ENCODE data around the gene NOM1. TPM values are rescaled to one million over a fixed set of nuclear protein-coding genes. Genes with fewer than 3 reads are reported as not detected.
A peak's percentile ranks its signal among the peaks of the same experiment; 100 is the strongest.

The NOM1 gene
- total RNA-seq, 4 donors from 2014 or later, result 18.8 to 51.5 (median 31.8) TPM

GRCh38 chr7:157001920-157002818, 52.7 kb downstream of the NOM1 start:
- Histone ChIP-seq H3K27me3 (peaks cover 94% of the 10 kb centered on the region), H3K4me1 (peaks cover 53% of the 10 kb centered on the region), H3K36me3 (no peaks in the 10 kb centered on the region), H3K4me3 (no peak overlapping the region), H3K9me3 (no peaks in the 10 kb centered on the region), H3K27ac (no peak overlapping the region)
- DNase-seq (ENCODE audit: low spot score in 2 of 2), result peak in 1 of 2 donors; percentile 65
- 10% methylated on average over 19 of the region's 32 CpGs for WGBS
- TF ChIP-seq EP300 (IDR thresholded peaks at IDR 0.05) (no peak), POLR2A (IDR thresholded peaks at IDR 0.05) (no peak), CTCF (IDR thresholded peaks at IDR 0.05) (no peak), POLR2AphosphoS5 (IDR thresholded peaks at IDR 0.05) (no peak)

DNA sequence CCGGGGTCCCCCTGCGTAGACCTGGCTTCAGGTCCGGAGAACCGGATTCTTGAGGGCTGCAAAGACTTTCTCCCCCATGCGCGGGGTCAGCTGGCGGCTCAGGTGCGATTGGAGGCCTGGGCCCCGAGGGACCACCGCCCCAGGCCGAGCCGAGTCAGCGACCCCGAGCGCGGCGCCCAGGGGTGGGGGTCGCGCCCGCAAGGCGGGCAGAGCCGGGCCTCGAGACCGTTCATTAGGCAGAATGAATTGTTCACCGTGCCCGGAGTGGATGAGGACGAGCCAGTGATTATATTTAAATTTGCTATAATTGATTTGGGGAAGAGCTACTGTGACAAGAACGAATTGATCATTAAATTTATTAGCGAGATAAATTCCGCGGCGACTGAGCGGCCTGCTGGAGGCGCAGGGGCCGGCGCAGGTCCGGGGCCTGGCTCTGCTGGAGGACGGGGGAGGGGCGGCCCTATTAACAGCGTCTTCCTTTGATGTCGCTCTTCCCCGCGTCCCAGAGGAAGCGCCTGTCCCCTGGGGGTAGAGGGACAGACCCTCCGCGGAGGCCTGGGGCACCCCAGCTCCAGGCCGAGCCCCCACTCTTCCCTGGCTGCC, 53.4 kb downstream of the NOM1 start:
- peak in 1 of 2 donors; percentile 59 for DNase-seq (ENCODE audit: low spot score in 2 of 2)

GRCh38 chr7:157003445-157003755, 53.9 kb downstream of the NOM1 start:
- Histone ChIP-seq H3K27me3 (peaks cover 100% of the 10 kb centered on the region), H3K4me3 (no peak overlapping the region), H3K27ac (no peak overlapping the region), H3K36me3 (no peaks in the 10 kb centered on the region), H3K9me3 (no peaks in the 10 kb centered on the region), H3K4me1 (peaks cover 53% of the 10 kb centered on the region)
- peak in 1 of 2 donors; percentile 61 for DNase-seq (ENCODE audit: low spot score in 2 of 2)
- WGBS, result 20% methylated on average over 5 of the region's 6 CpGs
- TF ChIP-seq POLR2A (IDR thresholded peaks at IDR 0.05), result no peak
- TF ChIP-seq EP300 (IDR thresholded peaks at IDR 0.05), result no peak

More for the DNA sequence above, 53.4 kb downstream of the NOM1 start:
- no peak overlapping the region for H3K4me3 ChIP-seq
- no peaks in the 10 kb centered on the region for H3K9me3 ChIP-seq
- WGBS, result 5% methylated on average over 43 of the region's 47 CpGs
- H3K36me3 ChIP-seq, result no peaks in the 10 kb centered on the region
- no peak for TF ChIP-seq EP300 (IDR thresholded peaks at IDR 0.05)
- TF ChIP-seq CTCF (IDR thresholded peaks at IDR 0.05), result no peak
- TF ChIP-seq POLR2AphosphoS5 (IDR thresholded peaks at IDR 0.05), result no peak
- no peak for TF ChIP-seq POLR2A (IDR thresholded peaks at IDR 0.05)
- peaks cover 99% of the 10 kb centered on the region for H3K27me3 ChIP-seq
- H3K27ac ChIP-seq, result no peak overlapping the region
- peaks cover 53% of the 10 kb centered on the region for H3K4me1 ChIP-seq

DNA sequence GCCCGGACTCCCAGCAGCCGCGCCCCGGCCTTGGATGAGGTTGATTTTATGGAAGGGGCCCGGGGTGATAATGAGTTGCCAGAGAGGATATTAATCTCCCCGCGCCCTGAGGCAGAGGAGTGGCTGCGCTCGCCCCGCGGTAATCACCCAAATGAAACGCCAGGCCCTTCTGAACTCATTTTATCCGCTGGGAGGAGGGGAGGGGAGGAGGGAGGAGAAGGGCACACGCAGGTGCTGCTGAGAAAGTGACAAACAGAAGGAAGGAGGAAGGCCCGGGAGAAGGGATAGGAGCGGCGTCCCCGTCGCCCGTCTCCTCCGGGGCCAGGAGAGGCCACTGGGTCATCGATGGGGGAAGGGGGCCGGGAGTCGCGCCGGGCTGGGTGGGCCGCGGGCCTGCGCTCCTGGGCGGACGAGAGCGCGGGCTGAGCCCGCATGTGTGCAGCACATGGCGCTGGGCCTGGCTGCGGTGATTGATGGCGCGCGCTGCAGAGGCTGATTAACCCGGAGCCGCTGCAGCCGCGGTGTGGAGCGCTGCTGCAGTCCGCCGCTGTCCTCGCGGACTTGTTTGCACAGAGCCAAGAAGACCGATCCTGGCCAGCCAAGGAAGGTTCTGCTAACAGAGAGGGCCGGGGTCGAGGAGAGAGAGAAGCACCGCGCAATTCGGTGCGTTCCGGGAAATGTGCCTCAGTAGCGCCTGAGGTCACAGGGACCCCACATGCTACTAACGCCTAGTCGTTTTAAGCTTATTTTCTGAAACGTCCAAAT, 54.4 kb downstream of the NOM1 start:
- Histone ChIP-seq H3K4me3 (peak overlapping the region; percentile 1), H3K27me3 (peaks cover 100% of the 10 kb centered on the region), H3K4me1 (peaks cover 53% of the 10 kb centered on the region), H3K9me3 (no peaks in the 10 kb centered on the region), H3K36me3 (no peaks in the 10 kb centered on the region), H3K27ac (no peak overlapping the region)
- TF ChIP-seq EP300 (IDR thresholded peaks at IDR 0.05), result no peak
- TF ChIP-seq POLR2A (IDR thresholded peaks at IDR 0.05), result no peak
- no peak for TF ChIP-seq CTCF (IDR thresholded peaks at IDR 0.05)
- TF ChIP-seq POLR2AphosphoS5 (IDR thresholded peaks at IDR 0.05), result no peak
- 3% methylated on average over 42 of the region's 60 CpGs for WGBS
- DNase-seq (ENCODE audit: low spot score in 2 of 2), result peak in 1 of 2 donors; percentile 74

GRCh38 chr7:157004521-157005455, 55.3 kb downstream of the NOM1 start:
- WGBS, result 4% methylated on average over 38 of the region's 56 CpGs
- no peaks in the 10 kb centered on the region for H3K9me3 ChIP-seq
- peaks cover 53% of the 10 kb centered on the region for H3K4me1 ChIP-seq
- H3K27ac ChIP-seq, result no peak overlapping the region
- H3K4me3 ChIP-seq, result peak overlapping the region; percentile 35
- H3K36me3 ChIP-seq, result no peaks in the 10 kb centered on the region
- peak; percentile 42 to 56 for DNase-seq (ENCODE audit: low spot score in 2 of 2)
- H3K27me3 ChIP-seq, result peaks cover 99% of the 10 kb centered on the region
- TF ChIP-seq POLR2A (IDR thresholded peaks at IDR 0.05), result no peak
- TF ChIP-seq CTCF (IDR thresholded peaks at IDR 0.05), result no peak
- no peak for TF ChIP-seq EP300 (IDR thresholded peaks at IDR 0.05)
- no peak for TF ChIP-seq POLR2AphosphoS5 (IDR thresholded peaks at IDR 0.05)

Measured in suprapubic skin (tissue), 4 donors.